GM23248 (cell line): ENCODE data around the gene ERGIC1.

Experiments
- EZH2 ChIP-seq: fragments of 200-600 bp; sonication (generic); IDR thresholded peaks from 2 replicates; pipeline ENCODE4 v1.6.1; 2018; ENCODE audit warnings: antibody characterized with exemption, mild to moderate bottlenecking; ENCODE audit not compliant: insufficient read depth, poor library complexity, severe bottlenecking
- EZH2phosphoT487 ChIP-seq: fragments of 200-600 bp; sonication (generic); IDR thresholded peaks from 2 replicates; pipeline ENCODE4 v1.6.1; 2018; ENCODE audit warnings: antibody characterized with exemption, moderate library complexity, mild to moderate bottlenecking, low read depth; ENCODE audit not compliant: insufficient read depth

GRCh38 chr5:172806897-172807672 is 27.0 kb upstream of the ERGIC1 start:
- TF ChIP-seq EZH2, result no peak
- TF ChIP-seq EZH2phosphoT487, result no peak
